ENCODE data around the gene STRN.

GRCh38 chr2:36824273-36824672 is 142.1 kb downstream of the STRN start:
- TF ChIP-seq CTCF (IDR thresholded peaks at IDR 0.05; ENCODE audit: low read depth, low read length), result no peak
- TF ChIP-seq EZH2phosphoT487 (IDR thresholded peaks at IDR 0.05; ENCODE audit: low read depth), result no peak
